Anterior cingulate cortex (tissue), 58 donors: ENCODE measurements around the gene WDFY4.

Experiments used
- DNase-seq, 58 donors: peaks; one replicate each; lab custom pipeline; 2025; lab: John Stamatoyannopoulos, UW

The WDFY4 gene

GRCh38 chr10:48767373-48768143 lies 82.9 kb downstream of the WDFY4 start:
- no peak for DNase-seq

GRCh38 chr10:48768144-48768766 lies 83.6 kb downstream of the WDFY4 start:
- no peak for DNase-seq

GRCh38 chr10:48768926-48769325 lies 84.3 kb downstream of the WDFY4 start:
- no peak for DNase-seq

GRCh38 chr10:48769706-48770435 lies 85.2 kb downstream of the WDFY4 start:
- DNase-seq = no peak

GRCh38 chr10:48770561-48771089 lies 86.0 kb downstream of the WDFY4 start:
- DNase-seq = no peak

GRCh38 chr10:48771234-48771633 lies 86.6 kb downstream of the WDFY4 start:
- DNase-seq = no peak

- no peak for DNase-seq
These were observed 87.4 kb downstream of the WDFY4 start for GRCh38 chr10:48772059-48772458.

GRCh38 chr10:48773580-48773979 lies 88.9 kb downstream of the WDFY4 start:
- no peak for DNase-seq

- no peak for DNase-seq
These were observed 89.9 kb downstream of the WDFY4 start for GRCh38 chr10:48774416-48775205.

- no peak for DNase-seq
These were observed 90.5 kb downstream of the WDFY4 start for GRCh38 chr10:48775206-48775517.

GRCh38 chr10:48776005-48776522 lies 91.4 kb downstream of the WDFY4 start:
- no peak for DNase-seq

- DNase-seq = no peak
These were observed 91.9 kb downstream of the WDFY4 start for GRCh38 chr10:48776528-48776927.

GRCh38 chr10:48777110-48777509 lies 92.4 kb downstream of the WDFY4 start:
- DNase-seq = no peak

GRCh38 chr10:48778193-48778857 lies 93.7 kb downstream of the WDFY4 start:
- no peak for DNase-seq

- no peak for DNase-seq
These were observed 94.4 kb downstream of the WDFY4 start for GRCh38 chr10:48779077-48779476.

GRCh38 chr10:48779546-48780152 lies 95.0 kb downstream of the WDFY4 start:
- no peak for DNase-seq

GRCh38 chr10:48780341-48780740 lies 95.7 kb downstream of the WDFY4 start:
- DNase-seq = no peak

- no peak for DNase-seq
These were observed 97.7 kb downstream of the WDFY4 start for GRCh38 chr10:48782386-48782785.

GRCh38 chr10:48784031-48784430 lies 99.4 kb downstream of the WDFY4 start:
- no peak for DNase-seq
